OCI-LY7 (cell line): ENCODE measurements around the gene ARHGEF10L. TPM values are rescaled to one million over a fixed set of nuclear protein-coding genes. Genes with fewer than 3 reads are reported as not detected.

Experiments used
- BruUV-seq: library from RNA; stranded (reverse); fragments of 400-500 nt; replicated peaks from 2 replicates; lab custom pipeline; 2021; lab: Mats Ljungman, UMichigan
- CTCF ChIA-PET: fragments of 300-600 bp; sonication (Branson Sonifier 250); formaldehyde crosslinking; loops from one replicate; lab custom pipeline; 2022; ENCODE audit warnings: antibody characterized with exemption; ENCODE audit not compliant: unreplicated experiment; lab: Charles Lee
- POLR2A ChIA-PET: fragments of 300-600 bp; sonication (Branson Sonifier 250); formaldehyde crosslinking; loops from one replicate; lab custom pipeline; 2022; ENCODE audit warnings: antibody characterized with exemption; lab: Charles Lee
- DNase-seq: peaks from one replicate; pipeline ENCODE4 v3.0.0-alpha.2; 2015; ENCODE audit warnings: low spot score
- H2AFZ ChIP-seq: fragments of 200-600 bp; sonication (generic), shearing (Covaris generic); 2 replicates; pipeline ENCODE4 v1.6.1; 2014; ENCODE audit warnings: mild to moderate bottlenecking, antibody characterized with exemption, low read length, moderate library complexity
- H3K27ac ChIP-seq: fragments of 200-600 bp; sonication (generic); 2 replicates; pipeline ENCODE4 v1.5.1; 2014; ENCODE audit warnings: mixed run types, low read depth, mild to moderate bottlenecking, moderate library complexity, low read length, inconsistent platforms; ENCODE audit not compliant: poor library complexity, severe bottlenecking
- H3K36me3 ChIP-seq: fragments of 200-600 bp; sonication (generic); 2 replicates; pipeline ENCODE4 v1.6.1; 2014; ENCODE audit warnings: mild to moderate bottlenecking, antibody characterized with exemption, low read length, moderate library complexity, mixed read lengths; ENCODE audit not compliant: insufficient read depth
- H3K4me1 ChIP-seq: fragments of 200-600 bp; sonication (generic); 2 replicates; pipeline ENCODE4 v1.5.1; 2014; ENCODE audit warnings: mild to moderate bottlenecking, low read length; ENCODE audit not compliant: insufficient read depth, poor library complexity, severe bottlenecking
- H3K4me2 ChIP-seq: fragments of 200-600 bp; sonication (generic); 2 replicates; pipeline ENCODE4 v1.6.1; 2014; ENCODE audit warnings: mild to moderate bottlenecking, low read length
- H3K4me3 ChIP-seq: fragments of 200-600 bp; sonication (generic); 2 replicates; pipeline ENCODE4 v1.5.1; 2014; ENCODE audit warnings: mild to moderate bottlenecking, low read depth, low read length; ENCODE audit not compliant: poor library complexity, severe bottlenecking
- H3K79me2 ChIP-seq: fragments of 200-600 bp; sonication (generic); 2 replicates; pipeline ENCODE4 v1.6.1; 2016; ENCODE audit warnings: low read depth, mild to moderate bottlenecking, low read length, moderate library complexity, mixed read lengths; ENCODE audit not compliant: insufficient read depth
- H3K9me2 ChIP-seq: fragments of 200-600 bp; sonication (generic); 2 replicates; pipeline ENCODE4 v1.6.1; 2016; ENCODE audit warnings: mild to moderate bottlenecking, low read length, mixed read lengths; ENCODE audit not compliant: insufficient read depth
- H3K9me3 ChIP-seq: fragments of 200-600 bp; sonication (generic); 2 replicates; pipeline ENCODE4 v1.6.1; 2014; ENCODE audit warnings: mild to moderate bottlenecking, mixed run types, low read length, mixed read lengths
- H4K20me1 ChIP-seq: fragments of 200-600 bp; sonication (generic); 2 replicates; pipeline ENCODE4 v1.6.1; 2014; ENCODE audit warnings: mild to moderate bottlenecking, antibody characterized with exemption, low read length, moderate library complexity, mixed read lengths; ENCODE audit not compliant: insufficient read depth
- EZH2phosphoT487 ChIP-seq: fragments of 200-600 bp; sonication (generic); IDR thresholded peaks from 2 replicates; pipeline ENCODE4 v1.6.1; 2018; ENCODE audit warnings: low read depth, borderline replicate concordance, mild to moderate bottlenecking, mixed run types, antibody characterized with exemption, low read length, moderate library complexity, mixed read lengths
- intact Hi-C: fragments of 100-400 bp; cut with micrococcal nuclease; formaldehyde crosslinking; loops from one replicate; pipeline ENCODE4 v1.10.0; 2022; ENCODE audit not compliant: unreplicated experiment
- total RNA-seq, 2 experiments: library from RNA; depleted of rRNA in 1 of 2; stranded (reverse); fragments of >200 nt in 1 of 2; shearing (Covaris generic) in 1 of 2; gene quantifications; 2 replicates each; pipeline ENCODE4 v1.2.3, GENCODE V29; 2014 to 2022
- TF ChIP-seq, protein P1 (sequence below): fragments of 200-600 bp; sonication (generic); conservative IDR thresholded peaks from 2 replicates; pipeline ENCODE4 v1.5.1; 2014; ENCODE audit warnings: mild to moderate bottlenecking, antibody characterized with exemption, low read length, moderate library complexity, mixed read lengths

ARHGEF10L gene
- total RNA-seq, 2 experiments from 2014 or later = 2.4 TPM; not detected in 1

- Histone ChIP-seq H3K4me1 (no peaks in the 10 kb centered on the region), H2AFZ (no peak overlapping the region), H3K4me3 (no peak overlapping the region), H4K20me1 (no peaks in the 10 kb centered on the region), H3K79me2 (no peaks in the 10 kb centered on the region), H3K27ac (no peak overlapping the region), H3K4me2 (no peak overlapping the region), H3K9me2 (no peaks in the 10 kb centered on the region), H3K9me3 (no peaks in the 10 kb centered on the region), H3K36me3 (no peaks in the 10 kb centered on the region)
- no peak for TF ChIP-seq EZH2phosphoT487
- TF ChIP-seq, protein P1, sequence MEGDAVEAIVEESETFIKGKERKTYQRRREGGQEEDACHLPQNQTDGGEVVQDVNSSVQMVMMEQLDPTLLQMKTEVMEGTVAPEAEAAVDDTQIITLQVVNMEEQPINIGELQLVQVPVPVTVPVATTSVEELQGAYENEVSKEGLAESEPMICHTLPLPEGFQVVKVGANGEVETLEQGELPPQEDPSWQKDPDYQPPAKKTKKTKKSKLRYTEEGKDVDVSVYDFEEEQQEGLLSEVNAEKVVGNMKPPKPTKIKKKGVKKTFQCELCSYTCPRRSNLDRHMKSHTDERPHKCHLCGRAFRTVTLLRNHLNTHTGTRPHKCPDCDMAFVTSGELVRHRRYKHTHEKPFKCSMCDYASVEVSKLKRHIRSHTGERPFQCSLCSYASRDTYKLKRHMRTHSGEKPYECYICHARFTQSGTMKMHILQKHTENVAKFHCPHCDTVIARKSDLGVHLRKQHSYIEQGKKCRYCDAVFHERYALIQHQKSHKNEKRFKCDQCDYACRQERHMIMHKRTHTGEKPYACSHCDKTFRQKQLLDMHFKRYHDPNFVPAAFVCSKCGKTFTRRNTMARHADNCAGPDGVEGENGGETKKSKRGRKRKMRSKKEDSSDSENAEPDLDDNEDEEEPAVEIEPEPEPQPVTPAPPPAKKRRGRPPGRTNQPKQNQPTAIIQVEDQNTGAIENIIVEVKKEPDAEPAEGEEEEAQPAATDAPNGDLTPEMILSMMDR = no peak
- POLR2A ChIA-PET = no interaction called here
- no peak for DNase-seq
- BruUV-seq = no TSS peak
- intact Hi-C loops = no loop called here
- CTCF ChIA-PET = no interaction called here
Observed at GRCh38 chr1:17728123-17728712, 188.7 kb downstream of the ARHGEF10L start.

GRCh38 chr1:17729248-17729647, 189.8 kb downstream of the ARHGEF10L start:
- Histone ChIP-seq H3K4me3 (no peak overlapping the region), H3K4me1 (no peaks in the 10 kb centered on the region), H3K27ac (no peak overlapping the region), H3K36me3 (no peaks in the 10 kb centered on the region), H3K9me3 (no peaks in the 10 kb centered on the region), H3K4me2 (no peak overlapping the region), H2AFZ (no peak overlapping the region), H4K20me1 (no peaks in the 10 kb centered on the region), H3K79me2 (no peaks in the 10 kb centered on the region), H3K9me2 (no peaks in the 10 kb centered on the region)
- CTCF ChIA-PET = no interaction called here
- no TSS peak for BruUV-seq
- DNase-seq = no peak
- intact Hi-C loops = no loop called here
- TF ChIP-seq, protein P1 = no peak
- no peak for TF ChIP-seq EZH2phosphoT487
- POLR2A ChIA-PET = no interaction called here

DNA sequence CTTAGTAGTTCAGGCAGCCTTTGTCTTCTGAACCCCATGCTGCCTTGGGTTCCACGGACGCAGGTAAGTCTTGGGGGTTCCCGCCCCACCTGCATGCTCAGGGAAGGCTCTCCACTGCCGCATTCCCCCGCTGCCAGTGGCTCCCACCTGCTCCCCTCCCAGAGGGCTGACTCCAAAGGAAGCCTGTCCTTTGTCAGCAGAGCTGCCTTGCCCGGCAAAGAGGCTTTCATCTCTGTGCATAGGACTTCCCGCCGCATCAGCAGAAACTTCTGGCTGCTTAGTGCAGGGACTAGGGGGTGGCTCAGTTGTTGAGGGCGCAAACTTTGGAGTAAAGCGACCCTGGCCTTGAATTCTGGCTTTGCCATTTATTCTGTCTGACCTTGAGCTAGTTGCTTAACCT, 190.4 kb downstream of the ARHGEF10L start:
- intact Hi-C loops = no loop called here
- no TSS peak for BruUV-seq
- H3K4me3 ChIP-seq = no peak overlapping the region
- H2AFZ ChIP-seq = no peak overlapping the region
- H3K27ac ChIP-seq = no peak overlapping the region
- H3K4me1 ChIP-seq = no peaks in the 10 kb centered on the region
- no peaks in the 10 kb centered on the region for H4K20me1 ChIP-seq
- DNase-seq = no peak
- no peaks in the 10 kb centered on the region for H3K9me3 ChIP-seq
- H3K9me2 ChIP-seq = no peaks in the 10 kb centered on the region
- ChIA-PET CTCF (no interaction called here), POLR2A (no interaction called here)
- no peaks in the 10 kb centered on the region for H3K36me3 ChIP-seq
- TF ChIP-seq EZH2phosphoT487 = no peak
- TF ChIP-seq, protein P1 = no peak
- no peaks in the 10 kb centered on the region for H3K79me2 ChIP-seq
- H3K4me2 ChIP-seq = no peak overlapping the region
